GM19023 (cell line): ENCODE measurements around the gene MACF1.

Source experiments
- ATAC-seq: cut with Tn5 transposase; IDR thresholded peaks from one replicate; pipeline ENCODE4 v1.9.1; 2021; ENCODE audit warnings: mild to moderate bottlenecking, moderate library complexity; ENCODE audit not compliant: unreplicated experiment

MACF1 gene

DNA sequence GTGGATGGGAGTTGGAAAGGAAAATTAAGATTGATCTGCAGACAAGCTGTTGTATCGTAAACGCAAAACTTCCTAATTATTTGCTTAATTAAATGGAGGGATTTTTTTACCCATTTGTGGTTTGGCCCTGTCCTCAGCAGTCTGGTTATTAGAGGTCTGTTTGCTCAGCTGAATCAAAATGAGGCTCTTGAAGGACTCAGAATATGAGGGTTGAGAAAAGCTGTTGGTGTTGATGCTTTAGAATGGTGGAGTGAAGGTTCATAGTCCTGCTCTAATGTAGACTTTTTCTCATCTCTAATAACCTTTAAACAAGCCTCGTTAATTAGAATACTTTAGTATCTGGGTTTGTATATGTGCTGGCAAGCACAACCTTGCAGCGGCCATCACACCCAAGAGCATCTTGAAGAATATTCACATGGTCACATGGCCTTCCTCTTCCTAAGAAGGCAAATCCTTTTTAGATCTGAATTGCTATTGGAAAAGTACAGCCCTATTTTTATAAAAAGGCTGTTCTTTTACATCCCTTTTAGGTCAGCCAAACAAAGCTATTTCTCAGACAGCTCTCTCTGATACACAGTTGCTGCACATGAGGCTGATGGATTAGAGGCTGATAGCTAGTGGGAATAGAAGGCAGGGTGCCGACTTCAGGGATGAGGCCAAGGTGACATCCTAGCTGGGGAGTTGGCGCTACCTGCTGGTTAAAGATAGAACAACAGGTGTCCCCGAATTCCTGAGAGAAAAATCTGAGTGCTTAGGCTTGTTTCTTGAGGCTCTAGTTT lies 53.8 kb downstream of the MACF1 start:
- no peak for ATAC-seq

DNA sequence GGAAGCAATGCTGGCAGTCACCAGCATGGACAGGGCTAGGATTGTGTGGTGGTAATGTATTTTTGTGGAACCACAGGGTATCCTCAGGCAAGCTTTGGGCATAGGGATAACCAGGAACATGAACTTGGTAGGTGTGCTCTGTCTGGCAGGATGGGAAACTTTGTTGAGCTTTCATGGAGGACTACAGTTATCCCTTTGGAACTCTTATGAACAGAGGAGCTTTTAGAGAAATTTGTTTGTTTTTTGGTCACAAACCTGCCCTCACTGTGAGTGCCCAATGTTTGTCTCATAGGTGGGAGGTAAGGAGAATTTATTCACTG lies 54.4 kb downstream of the MACF1 start:
- ATAC-seq, result no peak

DNA sequence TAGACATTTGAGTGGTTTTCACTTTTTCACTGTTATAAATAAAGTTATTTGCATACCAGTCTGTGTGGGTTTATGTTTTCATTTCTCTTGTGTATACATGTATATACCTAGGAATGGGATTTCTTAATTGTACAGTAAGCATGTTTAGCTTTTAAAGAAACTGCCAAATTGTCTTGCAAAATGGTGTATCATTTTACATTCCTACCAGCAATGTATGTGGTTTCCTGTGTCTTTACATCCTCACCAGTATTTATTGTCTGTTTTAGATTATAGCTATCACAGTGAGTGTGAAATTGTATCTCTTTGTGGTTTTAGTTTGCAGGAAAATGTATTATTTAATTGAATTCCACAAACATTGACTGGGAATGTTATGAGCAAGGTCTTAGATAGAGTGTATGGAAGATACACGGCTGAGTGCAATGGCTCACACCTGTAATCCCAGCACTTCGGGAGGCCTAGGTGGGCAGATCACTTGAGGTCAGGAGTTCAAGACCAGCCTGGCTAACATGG lies 57.3 kb downstream of the MACF1 start:
- ATAC-seq, result no peak

DNA sequence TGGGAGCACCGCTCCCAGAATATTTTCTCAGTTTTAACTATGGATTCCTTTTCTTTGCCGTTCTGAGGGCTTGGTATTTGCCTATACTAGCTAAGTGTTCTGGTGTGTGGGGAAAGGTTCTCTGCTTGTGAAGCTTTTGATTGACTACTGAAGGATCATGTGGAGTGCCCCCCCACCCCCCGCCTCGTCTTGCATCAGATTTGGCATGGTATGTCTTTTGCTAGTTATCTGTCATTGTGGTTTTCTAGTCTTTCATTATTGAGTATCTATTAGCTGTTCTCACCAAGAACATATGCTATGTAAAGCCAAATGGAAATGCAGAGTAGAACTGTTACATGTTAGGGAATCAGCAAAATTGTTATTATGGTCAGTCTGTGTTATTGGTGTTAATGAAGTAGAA lies 58.3 kb downstream of the MACF1 start:
- no peak for ATAC-seq

DNA sequence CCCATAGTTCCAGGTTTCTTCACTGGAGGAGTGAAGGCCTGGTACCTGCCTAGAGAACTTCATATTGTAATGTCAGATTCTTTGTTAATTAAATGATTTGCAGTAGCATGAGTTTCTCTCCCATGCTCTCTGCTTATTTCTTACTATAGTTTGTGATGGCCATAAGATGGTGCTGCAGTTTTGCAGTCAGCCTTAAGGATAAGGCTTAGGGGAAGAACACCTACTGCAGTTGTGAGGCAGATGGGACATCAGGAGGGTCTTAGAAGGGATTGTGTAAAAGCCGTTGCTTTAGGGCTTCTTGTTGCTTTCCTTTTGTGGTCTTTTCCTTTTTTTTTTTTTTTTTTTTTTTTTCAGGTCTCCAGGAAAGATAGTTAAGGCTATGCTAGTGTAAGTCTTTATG lies 61.8 kb downstream of the MACF1 start:
- no peak for ATAC-seq

DNA sequence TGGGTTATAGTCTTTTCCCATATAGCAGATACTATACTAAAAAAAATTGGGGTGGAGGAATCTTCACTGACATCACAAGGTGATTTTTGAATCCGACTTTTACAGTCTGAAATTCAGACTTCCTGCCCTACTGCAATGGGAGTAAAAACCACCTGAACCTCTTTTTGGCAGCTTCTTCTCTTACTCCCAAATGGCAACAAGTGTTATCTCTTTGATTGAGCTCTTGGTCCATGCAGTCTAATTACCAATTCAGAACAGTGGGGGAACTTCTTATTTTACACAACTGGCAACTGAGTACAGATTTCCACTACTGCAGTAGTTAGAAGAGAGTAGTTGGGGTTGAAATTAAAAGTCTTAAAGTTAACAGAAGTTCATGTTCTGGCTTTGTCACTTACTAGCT lies 62.3 kb downstream of the MACF1 start:
- ATAC-seq, result no peak

DNA sequence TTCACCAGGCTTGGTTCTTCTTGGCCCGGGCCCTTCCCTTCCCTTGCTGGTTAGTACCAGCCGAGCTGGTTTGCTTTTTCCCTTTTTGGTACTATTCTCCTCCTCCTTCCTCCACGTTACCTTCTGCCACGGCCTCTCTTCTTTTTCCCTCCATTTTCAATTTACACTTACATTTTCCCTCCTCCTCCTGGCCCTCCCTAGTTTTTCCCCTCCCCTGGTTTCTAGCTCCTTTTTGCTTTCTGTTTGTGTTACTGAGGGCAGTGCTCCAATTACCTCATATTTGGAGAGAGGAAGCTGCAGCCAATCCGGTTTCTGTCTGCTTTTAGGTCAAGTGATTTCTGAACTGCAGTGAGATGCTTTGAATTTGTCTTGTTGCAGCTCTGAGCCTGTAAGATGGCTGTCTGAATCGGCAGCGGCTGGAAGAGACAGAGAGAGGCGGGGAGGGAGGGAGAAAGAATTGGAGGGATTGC lies 63.7 kb downstream of the MACF1 start:
- no peak for ATAC-seq

DNA sequence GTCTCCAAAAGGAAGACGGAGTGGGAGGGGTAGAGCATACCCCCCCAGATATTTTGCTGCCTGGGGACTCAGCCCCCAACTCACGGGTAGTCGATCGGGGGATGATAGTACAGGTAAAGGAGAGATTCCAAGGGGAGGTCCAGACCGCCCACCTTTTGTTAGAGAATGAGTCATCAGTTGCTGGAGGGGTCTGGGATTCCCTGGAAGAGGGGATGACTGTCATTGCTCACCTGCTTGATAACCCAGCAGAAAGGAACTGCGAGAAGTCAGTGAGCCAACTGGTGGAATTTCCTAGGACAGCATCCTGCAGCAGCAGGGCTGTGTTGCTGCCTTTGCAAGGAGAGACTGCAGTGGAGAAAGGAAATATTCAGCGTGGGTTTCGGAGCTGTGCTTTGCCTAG lies 64.4 kb downstream of the MACF1 start:
- ATAC-seq, result no peak

DNA sequence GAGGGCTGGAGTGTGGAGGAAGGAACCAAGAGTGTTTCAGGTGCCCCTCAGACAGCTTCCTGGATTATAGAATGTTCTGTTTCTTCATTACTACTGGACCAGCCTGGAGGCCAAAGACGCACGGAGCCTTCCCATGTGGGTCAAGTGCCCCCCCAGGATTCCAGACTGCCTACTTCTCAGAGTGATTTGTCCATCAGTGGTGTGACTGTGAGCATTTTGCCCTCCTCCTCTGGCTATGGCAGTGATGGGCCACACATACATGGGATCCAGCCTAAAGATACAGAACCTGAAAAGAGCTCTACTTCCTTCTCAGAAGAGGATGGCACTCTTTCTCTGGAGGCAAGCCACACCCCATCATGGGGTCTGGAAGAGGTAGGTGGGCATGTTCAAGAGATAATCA lies 64.9 kb downstream of the MACF1 start:
- peak; percentile 7 for ATAC-seq

DNA sequence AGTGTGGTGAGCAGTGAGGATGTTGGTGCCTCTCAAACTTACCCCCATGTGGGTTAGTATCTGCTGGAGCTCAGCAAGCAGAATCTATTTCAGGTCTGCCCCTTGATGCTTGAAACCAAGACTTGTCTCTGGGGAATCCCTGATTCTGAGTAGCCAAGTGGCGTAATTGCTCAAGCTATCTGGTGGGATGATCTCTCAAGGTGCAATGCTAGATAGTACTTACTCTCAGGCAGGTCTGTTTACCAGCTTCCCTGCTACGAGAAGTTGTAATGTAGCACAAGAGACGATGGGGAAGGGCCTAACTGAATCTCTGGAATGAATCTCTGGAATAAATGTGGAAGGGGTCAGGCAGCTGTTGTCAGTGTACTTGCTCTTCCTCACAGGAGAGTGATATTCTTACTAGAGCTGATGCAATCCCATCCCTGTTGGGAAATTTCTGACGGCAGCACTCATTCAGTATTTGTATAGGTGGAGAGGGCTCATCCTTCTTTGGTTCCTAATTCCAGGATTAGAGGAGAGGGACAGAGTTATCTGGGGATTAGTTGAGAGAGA lies 65.4 kb downstream of the MACF1 start:
- peak; percentile 56 for ATAC-seq

DNA sequence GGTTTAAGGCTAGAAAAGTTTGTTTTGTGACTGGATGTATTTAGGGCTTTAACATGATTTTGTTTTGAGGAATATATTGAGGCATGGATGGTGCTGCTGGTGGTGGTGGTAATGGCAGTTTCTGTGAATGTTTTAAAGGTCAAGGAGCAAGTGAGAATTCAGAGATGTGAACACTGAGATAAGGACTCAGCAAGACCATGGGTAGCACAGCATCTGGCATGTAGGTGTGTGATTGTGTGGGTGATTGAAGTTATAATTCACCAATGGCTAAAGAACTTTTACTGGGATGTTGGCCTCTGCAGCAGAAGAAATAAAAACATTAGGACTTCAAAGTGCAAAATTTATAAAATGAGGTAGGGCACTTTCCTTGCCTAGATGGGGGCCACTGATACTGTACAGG lies 65.9 kb downstream of the MACF1 start:
- ATAC-seq, result no peak

DNA sequence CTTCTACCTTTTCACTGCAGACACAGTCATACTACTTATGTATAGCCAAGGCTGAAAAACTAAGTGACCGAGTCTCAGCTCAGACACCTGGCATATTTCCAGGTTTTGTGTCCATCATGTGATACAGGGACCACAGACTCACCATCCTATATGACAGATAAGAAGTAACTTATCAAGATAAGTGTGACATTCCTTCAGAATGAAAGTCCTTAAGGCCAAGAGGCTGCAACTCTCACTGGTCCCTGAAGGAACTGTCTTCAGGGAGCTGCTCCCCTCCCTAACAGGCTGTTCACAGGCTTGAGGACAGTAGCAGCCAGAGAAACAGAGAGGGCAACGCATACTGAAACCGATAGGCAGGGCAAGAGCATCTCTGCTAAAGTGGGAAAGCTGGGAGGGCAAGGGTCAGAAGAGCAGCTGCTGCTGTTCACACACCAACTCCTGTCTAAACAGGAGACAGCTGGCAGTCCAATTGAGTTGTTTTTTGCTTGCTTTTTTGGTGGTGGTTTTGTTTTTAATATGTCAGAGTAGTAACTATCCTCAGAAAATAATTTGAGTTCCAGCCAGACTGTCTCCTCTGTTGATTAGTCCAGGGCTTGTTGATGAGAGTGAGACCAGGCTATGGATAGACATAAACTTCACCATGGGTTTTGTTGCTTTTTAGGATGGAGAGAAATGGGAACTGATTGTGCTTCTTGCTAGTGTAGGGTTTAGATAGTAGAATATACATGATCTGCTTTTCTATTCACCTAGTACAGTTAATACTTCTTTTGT lies 67.7 kb downstream of the MACF1 start:
- peak; percentile 73 for ATAC-seq

DNA sequence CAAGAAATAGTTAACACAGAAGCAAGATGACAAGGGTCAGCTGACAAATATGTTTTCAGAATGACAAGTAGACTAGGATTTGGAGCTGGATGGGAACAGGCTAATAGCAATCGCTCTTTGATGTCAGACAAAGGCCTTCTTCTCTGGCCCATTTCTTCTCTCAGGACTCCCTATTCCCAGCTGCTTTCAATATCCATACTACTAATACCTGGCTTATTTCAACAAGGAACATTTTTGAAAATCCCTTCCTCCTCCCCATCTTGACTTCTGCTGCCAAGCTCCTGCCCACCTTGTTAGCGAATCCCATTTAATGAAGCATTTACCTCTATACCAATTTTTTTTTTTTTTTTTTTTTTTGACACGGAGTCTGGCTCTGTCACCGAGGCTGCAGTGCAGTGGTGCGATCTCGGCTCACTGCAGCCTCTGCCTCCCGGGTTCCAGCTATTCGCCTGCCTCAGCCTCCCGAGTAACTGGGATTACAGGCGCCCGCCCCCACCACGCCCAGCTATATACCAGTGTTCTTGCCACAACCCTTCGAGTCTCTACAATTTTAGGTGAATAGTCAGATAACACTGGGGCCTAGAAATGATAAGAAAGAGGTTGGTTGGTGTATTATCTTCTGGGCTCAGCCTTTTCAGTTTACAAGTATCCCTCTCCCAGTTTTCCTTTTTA lies 68.4 kb downstream of the MACF1 start:
- no peak for ATAC-seq

DNA sequence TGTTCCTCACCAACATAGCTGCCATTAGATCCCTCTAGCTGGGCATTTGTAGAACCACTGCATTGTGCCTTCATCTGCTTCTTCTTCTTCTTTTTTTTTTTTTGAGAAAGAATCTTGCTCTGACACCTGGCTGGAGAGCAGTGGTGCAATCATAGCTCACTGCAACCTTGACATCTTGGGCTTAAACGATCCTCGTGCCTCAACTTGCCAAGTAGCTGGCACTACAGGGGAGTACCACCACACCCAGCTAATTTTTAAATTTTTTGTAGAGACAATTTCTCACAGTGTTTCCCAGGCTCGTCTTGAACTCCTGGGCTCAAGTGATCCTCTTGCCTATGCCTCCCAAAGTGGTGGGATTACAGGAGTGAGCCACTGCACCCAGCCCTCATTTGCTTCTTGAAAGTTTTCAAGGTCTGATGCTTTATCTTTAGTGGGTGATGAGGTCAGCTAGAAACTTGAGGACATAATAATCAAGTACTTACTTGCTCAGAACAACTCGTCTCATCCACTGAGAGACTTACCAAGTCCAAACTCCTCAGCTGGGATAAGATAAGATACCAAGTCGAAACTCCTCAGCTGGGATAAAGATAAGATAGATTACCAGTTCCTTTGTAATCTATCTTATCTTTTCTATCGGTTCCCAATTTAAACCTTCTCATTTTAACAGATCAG lies 71.5 kb downstream of the MACF1 start:
- ATAC-seq, result no peak

DNA sequence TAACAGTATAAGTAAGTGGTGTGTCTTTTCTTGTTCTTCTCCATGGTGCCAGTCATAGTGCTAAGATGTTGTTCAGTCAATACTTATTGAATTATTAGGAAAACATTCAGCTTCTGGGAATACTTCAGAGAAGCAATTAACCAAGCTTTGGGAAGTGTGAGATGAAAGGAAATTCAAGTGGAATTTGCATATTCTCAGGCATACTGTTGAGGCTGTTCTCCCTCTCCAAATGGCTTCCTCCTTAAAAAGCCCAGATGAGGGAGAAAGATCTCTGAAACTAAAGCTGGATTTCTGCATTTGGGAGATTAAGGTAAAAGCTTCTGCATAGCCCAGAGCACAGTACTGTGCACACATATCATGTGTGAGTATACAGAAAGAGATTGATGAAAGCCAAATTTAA lies 73.4 kb downstream of the MACF1 start:
- no peak for ATAC-seq

DNA sequence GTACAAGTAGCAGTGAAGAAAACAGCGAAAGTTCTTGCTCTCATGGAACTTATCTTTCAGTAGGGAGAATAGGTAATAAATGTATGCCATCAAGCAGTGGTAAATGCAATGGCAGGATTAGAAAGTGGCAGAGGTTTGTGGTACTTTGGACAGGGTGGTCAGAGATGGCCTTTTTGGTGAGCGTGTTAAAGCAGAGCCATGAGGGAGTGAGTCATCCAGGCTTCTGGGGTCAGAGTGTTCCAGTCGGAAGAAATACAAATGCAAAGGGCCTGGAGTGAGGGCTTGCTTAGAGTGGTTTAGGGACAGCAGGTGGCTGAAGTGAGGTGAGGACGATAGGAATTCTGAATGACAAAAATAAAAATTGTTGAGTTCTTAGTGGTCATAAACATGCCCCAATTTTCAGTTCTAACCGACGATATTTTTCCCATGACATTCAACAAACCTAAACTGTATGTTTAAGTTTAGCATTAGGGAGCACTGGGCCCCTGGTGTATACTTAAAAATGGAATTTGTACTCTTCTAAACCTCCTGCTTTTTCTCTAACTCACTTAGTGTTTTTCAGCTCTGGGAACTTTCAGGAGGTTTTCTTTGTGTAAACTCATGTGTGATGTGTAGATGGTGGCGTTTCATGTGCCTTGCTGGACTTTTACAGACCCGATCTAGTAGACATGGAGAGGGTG lies 78.2 kb downstream of the MACF1 start:
- no peak for ATAC-seq

DNA sequence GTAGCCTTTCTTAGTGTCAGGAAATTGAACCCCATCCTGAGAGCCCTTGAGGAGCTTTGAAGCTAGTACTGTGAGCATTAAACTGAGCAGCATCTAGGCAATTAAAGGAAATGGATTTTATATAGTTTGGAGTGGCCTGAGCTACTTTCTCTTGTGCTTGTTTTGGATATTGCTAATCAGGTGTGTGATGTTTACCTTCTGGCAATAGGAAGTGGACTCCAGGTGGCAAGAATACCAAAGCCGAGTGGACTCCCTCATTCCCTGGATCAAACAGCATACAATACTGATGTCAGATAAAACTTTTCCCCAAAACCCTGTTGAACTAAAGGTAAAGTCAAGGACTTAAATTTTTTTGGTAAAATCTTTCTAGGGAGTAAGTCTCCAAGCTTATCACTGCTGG lies 79.4 kb downstream of the MACF1 start:
- ATAC-seq, result no peak

DNA sequence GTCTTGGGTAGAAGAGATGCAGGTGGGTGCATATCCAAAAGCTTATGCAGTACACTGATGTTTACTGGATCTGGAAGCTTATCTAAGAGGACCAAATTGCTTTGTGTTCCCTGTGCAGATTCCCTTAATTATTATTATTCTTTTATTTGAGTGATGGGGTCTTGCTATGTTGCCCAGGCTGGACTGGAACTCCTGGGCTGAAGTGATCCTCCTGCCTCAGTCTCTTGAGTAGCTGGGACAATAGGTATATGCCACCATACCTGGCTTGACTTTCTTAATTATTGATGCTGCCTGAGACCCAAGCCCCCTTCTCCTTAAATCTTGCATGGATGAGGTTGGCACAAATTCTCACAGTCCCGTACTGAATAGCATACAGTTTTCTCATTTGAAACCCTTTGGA lies 83.0 kb downstream of the MACF1 start:
- no peak for ATAC-seq

DNA sequence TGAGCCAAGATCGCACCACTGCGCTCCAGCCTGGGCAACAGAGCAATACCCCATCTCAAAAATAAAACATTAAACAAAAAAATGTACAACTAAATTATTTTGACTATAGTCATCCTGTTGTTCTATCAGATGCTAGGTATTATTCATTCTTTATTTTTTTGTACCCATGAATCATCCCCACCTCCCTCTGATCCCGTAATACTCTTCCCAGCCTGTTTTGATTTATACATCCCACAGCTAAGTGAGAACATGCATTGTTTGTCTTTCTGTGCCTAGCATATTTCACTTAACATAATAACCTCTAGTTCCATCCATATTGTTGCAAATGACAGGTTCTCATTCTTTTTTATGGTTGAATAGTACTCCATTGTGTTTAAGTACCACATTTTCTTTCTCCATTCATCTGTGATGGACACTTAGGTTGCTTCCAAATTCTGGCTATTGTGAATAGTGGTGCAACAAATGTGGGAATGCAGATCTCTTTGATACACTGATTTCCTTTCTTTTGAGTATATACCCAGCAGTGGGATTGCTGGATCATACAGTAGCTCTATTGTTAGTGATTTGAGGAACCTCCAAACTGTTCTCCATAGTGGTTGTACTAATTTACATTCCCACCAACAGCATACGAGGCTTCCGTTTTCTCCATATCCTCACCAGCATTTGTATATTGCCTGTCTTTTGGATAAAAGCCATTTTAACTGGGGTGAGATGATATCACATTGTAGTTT lies 84.4 kb downstream of the MACF1 start:
- ATAC-seq, result no peak

DNA sequence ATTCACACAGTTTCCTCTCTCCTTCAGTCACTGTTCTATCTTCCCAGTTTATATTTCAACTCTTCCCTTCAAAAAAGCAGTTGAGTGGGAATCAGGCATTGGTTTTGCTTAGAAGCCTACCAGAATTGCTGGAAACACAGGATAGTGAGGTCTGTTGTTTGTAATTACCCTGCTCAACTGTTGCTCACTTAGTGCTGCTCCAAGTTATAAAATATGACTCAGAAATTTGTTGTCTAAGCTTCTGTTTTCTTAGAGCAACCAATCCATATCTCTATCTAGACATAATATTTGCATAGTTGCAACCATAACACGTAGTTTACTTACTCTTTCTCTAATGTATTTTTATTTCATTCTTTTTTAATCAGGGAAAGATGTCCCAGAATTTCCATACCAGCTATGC lies 87.9 kb downstream of the MACF1 start:
- ATAC-seq, result no peak
